Frontal cortex (tissue), 4 donors: ENCODE measurements around the gene PRDM10. TPM values are rescaled to one million over a fixed set of nuclear protein-coding genes. Genes with fewer than 3 reads are reported as not detected.

Source experiments
- DNase-seq, 2 donors: peaks; one replicate each; pipeline ENCODE4 v3.0.0; 2012; ENCODE audit warnings: low spot score in 2 of 2
- FAIRE-seq: peaks from 2 replicates; lab custom pipeline; 2012; peaks lifted over from hg19 to GRCh38; lab: Jason Lieb, UNC
- total RNA-seq: library from RNA; depleted of rRNA; stranded (reverse); fragments of >200 nt; gene quantifications from one replicate; pipeline ENCODE4 v1.2.3, GENCODE V29; 2014
- donor health status: control.
- donor health status: control.
- donor health status: control.

Gene PRDM10
- total RNA-seq, 1 donor from 2014 or later = 11.4 TPM

DNA sequence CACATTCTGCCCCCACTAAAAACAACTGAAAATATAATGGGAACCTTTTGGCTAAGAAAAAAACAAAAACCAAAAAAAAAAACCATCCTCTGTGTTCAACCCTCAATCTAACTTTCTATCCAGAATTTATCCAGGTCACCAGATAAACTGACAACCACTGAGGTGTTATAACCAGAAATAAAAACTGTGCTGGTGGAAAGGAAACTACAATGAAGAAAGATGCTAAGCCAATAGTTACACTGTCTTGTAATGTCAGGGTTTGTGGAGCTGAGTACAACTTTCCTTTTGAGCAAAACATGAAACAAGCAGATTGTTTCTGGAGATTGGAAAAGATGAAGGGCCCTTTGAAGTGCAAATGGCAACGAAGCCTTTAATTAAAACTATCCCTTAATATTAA lies 50.8 kb downstream of the PRDM10 start:
- DNase-seq (no peak), FAIRE-seq (no peak)

DNA sequence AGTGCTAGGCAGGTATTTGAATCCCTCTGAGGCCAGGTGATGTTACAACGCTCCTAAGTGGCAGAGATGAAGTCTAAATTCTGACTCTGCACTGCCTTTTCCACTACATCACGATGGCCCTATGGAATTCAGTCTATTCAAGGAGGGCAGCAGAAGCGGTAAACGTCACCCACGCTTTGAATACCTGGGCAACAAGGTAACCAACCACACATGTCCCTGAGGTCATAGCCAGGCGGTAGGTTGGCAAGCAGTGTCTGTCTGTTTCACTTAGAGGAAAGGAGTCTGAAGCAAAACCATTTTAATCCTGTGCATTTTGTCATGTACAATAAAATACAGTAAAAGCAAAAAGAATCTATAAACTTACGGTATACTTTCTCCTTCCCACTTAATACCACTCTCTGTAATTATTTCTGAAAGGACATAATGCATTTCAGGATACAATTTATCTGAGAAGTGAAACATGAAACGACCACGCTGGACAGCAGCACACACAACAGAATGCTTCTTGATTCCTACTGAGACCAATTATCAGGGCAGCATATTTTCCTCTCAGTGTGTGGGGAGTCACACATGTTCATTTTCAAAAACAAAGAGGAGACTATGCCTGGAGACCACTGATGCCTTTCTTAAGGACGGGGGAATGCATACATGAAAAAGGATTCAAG lies 51.3 kb downstream of the PRDM10 start:
- FAIRE-seq (no peak), DNase-seq (no peak)

DNA sequence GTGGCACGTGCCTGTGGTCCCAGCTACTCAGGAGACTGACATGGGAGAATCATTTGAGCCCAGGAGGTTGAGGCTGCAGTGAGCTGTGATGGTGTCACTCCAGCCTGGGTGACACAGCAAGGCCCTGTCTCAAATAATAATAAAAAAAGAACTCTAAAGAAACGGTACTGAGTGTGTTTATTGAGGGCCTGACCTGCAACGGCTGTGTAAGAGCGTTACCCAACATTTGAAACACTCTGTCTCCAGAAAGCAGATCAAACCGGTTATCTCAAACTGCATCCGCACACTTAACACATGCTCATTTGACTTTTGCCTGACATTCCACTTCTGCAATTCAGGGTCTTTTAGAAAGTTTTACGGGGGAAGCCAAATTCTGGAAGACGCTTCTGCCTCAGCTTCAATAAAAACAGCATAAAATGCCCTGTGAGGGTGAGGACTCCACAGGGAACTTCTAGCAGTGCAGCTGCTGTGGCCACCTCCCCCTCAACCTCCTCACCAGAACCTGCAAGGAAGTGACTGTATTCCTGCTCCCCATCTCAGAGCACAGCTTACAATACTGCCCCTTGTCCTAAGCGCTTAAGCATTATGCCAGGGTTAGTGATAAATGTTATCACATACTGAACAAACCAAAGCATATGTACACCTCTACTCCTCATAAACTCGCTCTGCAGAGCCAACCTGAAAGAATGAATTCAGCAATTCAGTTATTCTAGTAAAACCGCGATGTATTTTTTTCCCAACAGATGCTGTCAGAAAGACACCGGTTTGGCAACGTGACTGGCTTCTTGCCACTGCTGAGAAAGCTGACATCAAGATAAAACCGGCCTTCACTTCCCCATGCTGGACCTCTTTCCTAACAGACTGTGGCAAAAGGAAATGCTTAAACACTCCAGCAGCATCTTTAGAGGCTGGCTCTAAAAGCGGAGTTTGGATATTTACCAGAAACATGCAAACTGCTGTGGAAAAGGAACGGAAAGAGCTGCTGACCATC lies 52.2 kb downstream of the PRDM10 start:
- no peak for FAIRE-seq
- DNase-seq = no peak

DNA sequence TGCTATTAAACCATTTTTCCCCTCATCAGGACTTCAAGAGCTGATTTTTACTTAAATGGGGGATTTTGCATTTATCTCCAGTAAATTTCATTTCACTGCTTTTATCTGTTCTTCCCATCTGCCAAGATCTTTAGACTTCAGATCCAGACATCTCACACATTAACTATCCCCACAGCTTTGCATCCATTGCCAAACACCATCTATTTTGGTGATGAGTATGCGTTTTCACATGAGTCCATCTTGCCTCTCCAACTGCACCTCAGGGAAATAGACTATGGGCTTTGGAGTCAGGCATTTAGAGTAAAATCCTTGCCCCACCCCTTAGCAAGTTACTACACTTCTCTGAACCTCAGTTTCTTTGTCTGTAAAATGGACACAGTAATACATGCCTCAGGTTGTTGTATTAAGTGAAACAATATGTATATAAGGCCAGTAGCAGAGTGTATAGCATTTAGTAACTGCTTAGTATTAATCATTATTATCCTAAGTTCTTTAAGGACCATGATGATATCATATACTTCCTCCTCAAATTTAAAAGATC lies 53.6 kb downstream of the PRDM10 start:
- FAIRE-seq (no peak), DNase-seq (no peak)

DNA sequence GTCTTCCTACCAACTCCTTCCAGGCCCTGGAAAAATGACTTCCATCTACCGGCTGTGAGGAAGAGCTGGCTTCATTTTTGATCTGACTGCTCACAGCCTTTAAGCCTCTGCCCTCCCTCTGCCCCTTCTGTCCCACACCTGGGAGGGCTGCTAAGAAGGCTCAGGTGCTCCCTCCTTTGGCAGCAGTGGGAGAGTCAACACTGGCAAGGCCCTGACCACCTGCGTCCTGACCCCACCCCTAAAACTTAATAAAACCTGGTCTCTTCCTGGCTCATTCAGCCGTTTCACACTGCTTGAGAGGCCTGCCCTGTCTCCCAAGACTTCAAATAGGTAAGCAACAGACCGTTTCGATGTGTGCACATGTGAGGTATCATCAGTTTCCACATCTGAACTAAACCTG lies 55.2 kb downstream of the PRDM10 start:
- FAIRE-seq = no peak

DNA sequence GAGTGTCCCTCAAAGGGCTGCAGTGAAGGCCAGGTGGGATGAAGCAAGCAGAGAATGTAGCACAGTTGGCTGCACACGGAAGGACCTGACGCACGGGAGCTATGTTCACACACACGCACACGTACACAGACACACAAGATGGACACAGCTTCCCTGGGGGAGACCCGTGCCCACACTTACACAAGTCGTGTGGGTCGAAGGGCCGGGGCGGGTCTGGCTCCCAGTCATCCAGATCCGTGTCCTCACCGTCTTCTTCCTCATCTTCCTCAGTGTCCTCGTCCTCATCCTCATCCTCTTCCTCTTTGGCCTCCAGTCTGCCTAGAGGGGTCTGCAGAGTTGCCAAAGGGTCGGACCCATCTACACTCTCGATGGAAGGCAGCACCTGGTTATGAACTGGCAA lies 55.7 kb downstream of the PRDM10 start:
- DNase-seq = no peak
- no peak for FAIRE-seq

More for the DNA sequence above, 55.2 kb downstream of the PRDM10 start:
- no peak for DNase-seq

DNA sequence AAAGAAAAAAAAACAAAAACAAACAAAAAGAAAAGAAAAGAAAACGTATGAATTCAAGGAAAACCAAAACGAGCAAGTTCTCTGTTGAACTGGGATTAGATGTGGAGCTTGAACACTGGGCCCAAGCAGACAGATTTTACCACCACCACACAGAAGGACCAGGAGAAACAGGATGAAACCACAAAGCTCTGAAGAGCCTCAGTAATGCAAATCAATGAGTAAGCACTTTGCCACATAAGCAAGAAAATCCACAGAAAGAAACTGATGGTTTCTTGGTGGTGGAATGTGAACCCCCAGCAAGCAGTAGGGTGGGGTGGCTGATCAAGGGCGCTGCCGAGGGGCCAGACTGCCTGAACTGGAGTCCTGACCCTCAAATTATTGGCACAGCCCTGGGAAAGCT lies 56.4 kb downstream of the PRDM10 start:
- DNase-seq (no peak), FAIRE-seq (no peak)

DNA sequence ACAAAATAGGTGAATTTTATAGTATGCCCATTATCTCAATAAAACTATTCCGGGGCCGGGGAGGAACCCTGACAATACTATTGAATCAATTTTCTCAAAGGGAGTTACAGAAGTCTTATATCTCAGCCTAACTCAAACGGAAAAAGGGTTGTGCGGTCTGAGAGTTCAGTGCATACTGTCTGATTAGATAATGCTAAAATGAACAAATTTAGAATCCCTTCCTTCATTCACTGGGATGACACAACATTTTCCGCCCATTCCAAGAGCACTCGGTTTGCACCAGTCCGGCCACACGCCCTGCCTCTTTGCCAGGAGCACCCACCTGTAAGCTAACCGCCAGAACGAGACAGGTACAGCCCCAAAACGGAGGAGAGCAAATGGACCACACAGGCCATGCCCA lies 57.3 kb downstream of the PRDM10 start:
- FAIRE-seq (no peak), DNase-seq (no peak)

DNA sequence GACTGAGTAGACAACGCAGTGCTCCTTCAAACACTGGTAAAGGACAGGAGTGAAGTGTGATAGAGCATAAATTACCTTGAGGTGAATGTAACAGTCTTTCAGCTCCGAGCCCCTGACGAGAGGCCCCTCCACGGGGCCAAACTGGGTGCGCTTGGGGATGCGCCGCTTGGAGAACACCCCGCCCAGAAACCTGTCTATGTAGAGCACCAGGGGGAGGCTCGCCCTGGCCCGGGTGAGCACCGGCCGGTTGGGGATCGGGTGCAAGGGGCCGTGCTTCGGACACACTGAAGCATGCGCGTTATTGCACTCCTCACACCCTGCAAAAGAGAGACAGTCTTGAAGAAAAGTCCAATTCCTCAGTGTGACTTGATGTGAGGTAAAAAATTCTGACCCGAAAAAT lies 57.9 kb downstream of the PRDM10 start:
- no peak for DNase-seq
- no peak for FAIRE-seq

DNA sequence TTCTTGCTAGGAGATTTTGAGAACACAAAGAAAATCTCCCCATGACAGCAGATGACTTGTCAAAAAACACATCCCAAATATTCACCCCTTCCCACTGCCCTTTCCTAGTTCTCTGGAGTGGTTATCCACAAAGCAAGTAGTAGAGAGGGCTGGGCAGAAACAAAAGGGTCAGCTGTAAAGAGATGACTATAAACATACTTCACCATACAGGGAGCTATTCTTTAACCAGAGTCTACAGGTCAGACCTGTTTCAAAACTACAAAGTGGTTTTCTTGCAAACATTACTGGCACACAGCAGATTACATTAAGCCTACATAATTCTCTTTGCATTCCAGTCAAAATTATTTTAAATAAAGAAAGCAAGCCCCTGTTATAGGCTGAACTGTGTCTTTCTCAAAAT lies 59.6 kb downstream of the PRDM10 start:
- DNase-seq (no peak), FAIRE-seq (no peak)

DNA sequence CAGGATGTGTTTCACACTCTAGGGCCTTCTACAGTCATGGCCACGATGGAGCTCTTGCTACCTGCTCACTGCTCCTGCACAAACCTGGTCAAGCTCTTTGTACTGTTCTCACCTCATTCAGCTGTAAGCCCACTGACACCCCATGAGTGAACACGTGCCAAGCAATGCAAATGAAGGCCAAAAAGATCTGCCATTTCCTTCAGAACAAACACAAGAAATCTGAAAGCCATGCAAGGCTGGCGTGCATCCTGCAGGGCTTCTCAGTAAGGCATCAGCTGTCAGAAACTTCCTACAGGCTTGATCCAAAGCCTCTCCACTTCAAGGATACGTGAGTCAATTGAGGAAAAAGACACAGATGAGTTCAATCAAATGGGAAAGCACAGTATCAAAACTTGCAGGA lies 63.1 kb downstream of the PRDM10 start:
- FAIRE-seq (no peak), DNase-seq (no peak)

DNA sequence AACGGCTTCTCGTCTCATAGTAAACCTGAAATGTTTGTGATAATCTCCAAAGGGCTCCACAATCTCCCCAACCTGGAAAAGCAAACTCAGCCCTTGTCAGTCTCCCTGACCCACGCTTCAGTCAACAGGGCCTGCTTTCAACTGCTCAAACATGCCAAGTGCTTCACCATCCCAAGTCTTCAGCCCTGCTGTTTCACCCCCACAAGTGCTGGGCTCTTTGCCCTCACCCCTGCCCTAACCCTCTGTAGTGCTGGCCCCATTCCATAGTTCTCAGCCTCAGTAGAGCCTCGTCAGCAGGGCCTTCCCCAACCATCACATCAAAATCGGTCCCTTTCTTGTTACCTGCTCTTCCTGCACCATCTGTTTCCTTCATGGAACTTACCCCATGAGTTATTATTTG lies 63.9 kb downstream of the PRDM10 start:
- no peak for FAIRE-seq
- no peak for DNase-seq

DNA sequence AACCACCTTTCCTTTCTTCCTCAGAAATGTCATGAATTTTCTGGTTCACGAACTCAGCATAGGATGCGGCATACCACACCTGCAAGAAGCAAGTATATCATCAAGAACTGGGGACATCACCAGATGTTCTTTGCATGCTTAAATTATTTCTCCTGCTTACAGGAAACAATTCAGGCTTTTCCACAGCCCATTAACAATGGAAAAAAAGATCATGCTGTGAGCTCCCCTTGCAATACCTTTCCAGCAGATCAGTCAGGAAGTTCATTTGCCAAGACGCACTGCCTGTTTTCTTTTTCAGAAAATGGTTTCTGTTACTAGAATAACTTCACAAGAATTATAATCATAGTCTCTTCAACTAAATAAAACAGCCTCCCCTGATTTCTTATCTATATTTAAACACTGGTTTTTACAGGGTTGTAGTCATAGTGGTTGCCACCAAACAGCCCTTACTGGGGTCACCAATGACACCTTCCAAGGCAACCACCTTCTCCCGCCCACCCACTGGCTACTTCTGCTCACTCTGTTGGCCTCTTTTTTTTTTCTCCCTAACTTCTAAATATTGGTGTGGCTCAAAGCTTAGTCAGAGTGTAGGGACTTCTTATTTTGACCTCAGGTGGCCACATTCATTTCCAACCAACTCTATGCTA lies 64.9 kb downstream of the PRDM10 start:
- FAIRE-seq (no peak), DNase-seq (no peak)

DNA sequence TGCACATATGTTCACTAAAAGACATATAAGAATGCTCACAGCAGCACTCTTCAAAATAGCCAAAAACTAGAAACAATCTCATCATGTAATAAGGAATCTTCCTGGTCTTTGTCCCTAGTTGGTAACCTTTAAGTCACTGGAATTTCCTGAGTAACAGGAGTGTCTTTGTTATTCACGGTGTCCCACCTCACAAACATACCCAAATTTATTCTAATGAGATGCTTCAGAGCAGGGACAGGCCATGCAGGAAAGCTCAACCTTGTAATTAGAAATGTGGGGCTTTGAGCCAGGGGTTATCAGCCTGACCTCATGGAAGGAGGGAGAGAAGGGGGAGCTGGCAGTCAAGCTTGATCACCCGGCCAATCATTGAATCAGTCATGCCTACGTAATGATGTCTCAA lies 66.9 kb downstream of the PRDM10 start:
- DNase-seq = no peak
- FAIRE-seq = no peak

DNA sequence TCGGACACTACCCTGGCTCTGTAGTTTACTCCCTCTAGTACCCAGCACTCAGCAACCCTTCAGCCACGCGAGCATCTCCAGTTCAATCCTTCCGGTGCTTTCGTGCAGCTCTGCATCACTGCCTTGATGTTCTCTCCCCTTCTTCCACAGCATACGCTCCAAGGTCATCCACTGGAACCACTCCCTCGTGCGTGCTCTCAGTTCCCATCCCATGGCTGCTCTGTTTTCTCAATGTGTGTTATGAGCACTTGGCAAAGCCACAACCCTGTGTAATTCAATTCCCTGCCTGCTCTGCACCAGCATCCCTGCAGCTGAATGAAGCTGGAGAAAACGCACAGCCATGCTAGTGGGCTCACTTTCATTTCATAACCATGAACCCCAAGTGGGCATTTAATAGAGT lies 68.7 kb downstream of the PRDM10 start:
- DNase-seq (no peak), FAIRE-seq (no peak)

DNA sequence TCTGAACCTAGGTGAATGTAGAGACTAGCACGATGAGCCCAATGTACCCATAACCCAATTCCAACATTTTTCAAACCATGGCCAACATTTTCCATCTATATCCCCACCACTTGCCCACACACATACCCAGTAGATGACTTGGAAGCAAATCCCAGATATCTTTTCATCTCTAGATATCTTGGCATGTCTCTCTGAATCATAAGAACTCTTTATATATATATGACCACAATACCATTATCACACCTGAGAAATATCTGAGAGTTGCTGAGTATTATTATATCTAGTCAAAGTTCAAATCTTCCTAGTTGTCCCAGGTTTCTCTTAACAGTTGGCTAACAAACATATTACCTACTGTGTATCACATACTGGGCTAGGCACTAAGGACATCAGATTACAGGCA lies 69.4 kb downstream of the PRDM10 start:
- no peak for FAIRE-seq
- DNase-seq = no peak

DNA sequence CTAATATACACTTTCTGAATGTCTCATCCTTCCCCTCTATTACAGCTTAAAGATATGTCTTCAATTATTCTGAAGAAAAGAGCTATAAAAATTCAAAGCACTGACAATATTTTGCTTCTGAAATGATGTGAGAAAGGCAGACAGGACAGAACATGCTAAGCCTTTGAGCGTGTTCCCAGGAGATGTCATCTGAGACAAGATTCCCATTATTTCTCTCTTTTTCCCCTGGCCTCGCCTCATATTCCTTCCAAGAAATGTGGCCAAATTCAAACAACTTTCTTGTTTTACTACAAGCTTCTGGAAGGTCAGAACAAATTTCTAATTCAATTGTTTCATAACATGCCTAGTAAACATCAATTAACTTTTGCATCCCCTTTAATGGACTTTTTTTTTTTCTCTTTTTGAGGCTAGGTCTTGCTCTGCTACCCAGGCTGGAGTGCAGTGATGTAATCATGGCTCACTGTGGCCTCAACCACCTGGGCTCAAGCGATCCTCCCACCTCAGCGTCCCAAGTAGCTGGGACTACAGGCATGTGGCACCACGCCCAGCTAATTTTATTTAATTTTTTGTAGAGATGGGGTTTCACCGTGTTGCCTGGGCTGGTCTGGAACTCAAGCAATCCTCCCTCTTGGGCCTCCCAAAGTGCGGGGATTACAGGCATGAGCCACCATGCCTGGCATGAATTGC lies 70.1 kb downstream of the PRDM10 start:
- FAIRE-seq (no peak), DNase-seq (no peak)

DNA sequence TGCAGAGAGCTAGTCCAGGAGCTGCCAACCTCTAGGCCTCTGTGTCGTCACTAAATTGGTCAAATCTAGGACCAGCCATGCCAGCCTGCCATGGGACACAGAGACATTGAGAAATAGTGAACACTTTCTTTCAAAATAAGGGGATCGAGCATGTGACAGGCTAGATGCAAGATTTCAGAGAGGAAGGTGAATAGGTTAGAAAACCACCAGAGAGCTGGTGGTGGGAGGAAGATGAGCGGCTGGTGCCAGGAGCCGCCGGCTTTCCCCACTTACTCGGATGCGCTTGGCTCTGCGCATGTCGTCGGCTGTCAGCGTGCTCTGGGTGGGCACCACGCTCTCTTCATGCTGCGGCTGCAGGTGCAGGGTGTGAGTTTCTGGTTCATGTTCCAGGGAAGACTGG lies 71.9 kb downstream of the PRDM10 start:
- DNase-seq = no peak

DNA sequence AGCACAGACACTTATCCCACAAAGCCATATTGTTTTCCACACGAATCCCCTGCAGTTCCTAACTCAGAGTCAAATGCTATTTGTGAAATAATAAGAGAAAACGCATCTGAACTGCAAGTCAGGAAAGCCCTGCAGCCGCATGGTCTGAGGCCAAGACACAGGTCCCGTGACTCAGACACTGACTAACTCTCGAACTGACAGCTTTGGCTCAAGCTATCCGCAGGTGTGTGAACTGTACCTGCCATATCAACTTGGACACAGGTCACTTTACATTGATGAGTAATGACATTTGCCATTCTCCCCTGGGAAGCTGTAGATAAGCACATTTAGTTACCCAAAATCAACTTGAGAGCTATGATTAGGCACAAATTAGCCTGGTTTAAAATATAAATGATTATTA lies 72.3 kb downstream of the PRDM10 start:
- DNase-seq (no peak), FAIRE-seq (no peak)

More for the DNA sequence above, 71.9 kb downstream of the PRDM10 start:
- FAIRE-seq = no peak

DNA sequence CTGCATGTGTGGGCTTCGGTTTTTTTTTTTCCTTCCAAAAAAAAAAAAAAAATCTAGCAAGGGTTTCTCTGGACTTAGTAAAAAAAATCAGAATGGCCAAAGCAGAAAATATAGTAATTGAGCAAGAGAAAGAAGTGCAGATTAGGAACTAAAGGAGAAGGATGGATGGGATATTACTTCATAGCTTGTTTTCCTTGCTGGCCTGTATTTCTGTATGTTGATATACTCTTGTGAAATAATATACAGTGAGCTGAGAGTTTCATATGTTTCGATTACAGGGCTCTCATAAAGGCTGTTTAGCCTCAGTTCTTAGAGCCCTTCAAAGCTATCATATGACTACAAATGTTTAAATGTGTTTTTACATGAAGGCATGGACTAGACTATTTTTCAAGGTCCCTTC lies 72.9 kb downstream of the PRDM10 start:
- DNase-seq = no peak
- FAIRE-seq = no peak
